Calu3 (cell line): Measurements from ENCODE around the gene S1PR1. TPM values are rescaled to one million over a fixed set of nuclear protein-coding genes. Genes with fewer than 3 reads are reported as not detected.

Source experiments
- BruUV-seq: library from RNA; stranded (reverse); fragments of 400-500 nt; replicated peaks from 2 replicates; lab custom pipeline; 2021; lab: Mats Ljungman, UMichigan
- CTCF ChIA-PET: fragments of 300-600 bp; sonication (Branson Sonifier 250); formaldehyde crosslinking; loops from one replicate; lab custom pipeline; 2022; ENCODE audit warnings: antibody characterized with exemption; lab: Charles Lee
- DNase-seq: peaks from one replicate; pipeline ENCODE4 v3.0.0; 2022
- H3K27ac Mint-ChIP-seq: one replicate; pipeline ENCODE4 v1.8.0; 2022; ENCODE audit warnings: mixed read lengths; ENCODE audit not compliant: unreplicated experiment
- H3K27me3 Mint-ChIP-seq: one replicate; pipeline ENCODE4 v1.8.0; 2022; ENCODE audit warnings: mixed read lengths; ENCODE audit not compliant: unreplicated experiment
- H3K36me3 Mint-ChIP-seq: one replicate; pipeline ENCODE4 v1.8.0; 2022; ENCODE audit warnings: mild to moderate bottlenecking, moderate library complexity, mixed read lengths; ENCODE audit not compliant: insufficient read depth, unreplicated experiment
- H3K4me1 Mint-ChIP-seq: one replicate; pipeline ENCODE4 v1.8.0; 2022; ENCODE audit warnings: mild to moderate bottlenecking, low read depth, mixed read lengths; ENCODE audit not compliant: unreplicated experiment
- H3K4me3 Mint-ChIP-seq: one replicate; pipeline ENCODE4 v1.8.0; 2022; ENCODE audit warnings: mild to moderate bottlenecking, low read depth, moderate library complexity, mixed read lengths; ENCODE audit not compliant: unreplicated experiment
- H3K9me3 Mint-ChIP-seq: one replicate; pipeline ENCODE4 v1.8.0; 2022; ENCODE audit warnings: low read depth, mixed read lengths; ENCODE audit not compliant: unreplicated experiment
- intact Hi-C: fragments of 100-400 bp; cut with micrococcal nuclease; formaldehyde crosslinking; loops from one replicate; pipeline ENCODE4 v1.10.0; 2022; ENCODE audit not compliant: unreplicated experiment
- total RNA-seq: library from RNA; stranded (reverse); gene quantifications from 2 replicates; pipeline ENCODE4 v1.2.3, GENCODE V29; 2022
- TF ChIP-seq, protein P1 (sequence below): fragments of 200-600 bp; IDR thresholded peaks from one replicate; pipeline ENCODE4 v1.8.0; 2022; ENCODE audit warnings: antibody characterized with exemption; ENCODE audit not compliant: unreplicated experiment

S1PR1 gene
- total RNA-seq, 1 experiment from 2014 or later, result not detected

DNA sequence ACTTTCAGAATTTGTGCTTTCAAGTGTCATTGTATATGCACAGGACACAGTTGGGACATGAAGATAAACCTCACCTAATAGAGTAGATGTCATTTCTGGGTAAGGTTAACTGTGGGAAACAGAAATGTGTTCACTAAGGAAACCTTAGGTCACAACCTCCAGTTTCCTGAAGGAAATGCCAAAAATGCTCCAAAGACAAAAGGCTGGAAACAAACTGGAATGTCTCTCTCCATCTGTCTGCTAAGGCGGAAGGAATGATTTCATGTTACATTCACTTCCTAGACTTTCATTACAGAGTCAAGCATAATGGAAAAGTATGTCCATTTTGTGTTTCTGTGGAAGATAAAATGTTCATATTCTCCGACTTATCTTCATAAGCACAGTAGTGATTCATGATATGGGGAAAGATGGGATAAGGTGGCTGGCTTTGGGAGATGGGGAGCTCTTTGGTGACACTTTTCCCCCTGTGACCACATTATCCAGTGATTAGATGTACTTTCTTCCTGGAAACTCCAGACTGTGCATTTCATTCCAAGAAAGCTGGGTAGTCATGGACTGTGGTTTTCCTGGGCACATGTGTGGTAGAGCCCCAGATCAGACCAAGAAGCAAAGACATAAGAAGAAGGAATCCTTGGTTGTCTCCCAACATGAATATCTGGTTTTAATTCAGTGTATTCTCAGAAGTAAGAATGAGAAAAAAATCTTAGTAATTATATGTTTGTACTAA lies 5.7 kb downstream of the S1PR1 start:
- Mint-ChIP-seq H3K4me1 (peaks cover under 1% of the 10 kb centered on the region), H3K27ac (no peak overlapping the region), H3K4me3 (no peak overlapping the region), H3K36me3 (no peaks in the 10 kb centered on the region), H3K27me3 (peaks cover 41% of the 10 kb centered on the region), H3K9me3 (no peaks in the 10 kb centered on the region)
- CTCF ChIA-PET, result no interaction called here
- no TSS peak for BruUV-seq
- TF ChIP-seq, protein P1, sequence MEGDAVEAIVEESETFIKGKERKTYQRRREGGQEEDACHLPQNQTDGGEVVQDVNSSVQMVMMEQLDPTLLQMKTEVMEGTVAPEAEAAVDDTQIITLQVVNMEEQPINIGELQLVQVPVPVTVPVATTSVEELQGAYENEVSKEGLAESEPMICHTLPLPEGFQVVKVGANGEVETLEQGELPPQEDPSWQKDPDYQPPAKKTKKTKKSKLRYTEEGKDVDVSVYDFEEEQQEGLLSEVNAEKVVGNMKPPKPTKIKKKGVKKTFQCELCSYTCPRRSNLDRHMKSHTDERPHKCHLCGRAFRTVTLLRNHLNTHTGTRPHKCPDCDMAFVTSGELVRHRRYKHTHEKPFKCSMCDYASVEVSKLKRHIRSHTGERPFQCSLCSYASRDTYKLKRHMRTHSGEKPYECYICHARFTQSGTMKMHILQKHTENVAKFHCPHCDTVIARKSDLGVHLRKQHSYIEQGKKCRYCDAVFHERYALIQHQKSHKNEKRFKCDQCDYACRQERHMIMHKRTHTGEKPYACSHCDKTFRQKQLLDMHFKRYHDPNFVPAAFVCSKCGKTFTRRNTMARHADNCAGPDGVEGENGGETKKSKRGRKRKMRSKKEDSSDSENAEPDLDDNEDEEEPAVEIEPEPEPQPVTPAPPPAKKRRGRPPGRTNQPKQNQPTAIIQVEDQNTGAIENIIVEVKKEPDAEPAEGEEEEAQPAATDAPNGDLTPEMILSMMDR, result no peak
- intact Hi-C loops, result no loop called here
- no peak for DNase-seq

DNA sequence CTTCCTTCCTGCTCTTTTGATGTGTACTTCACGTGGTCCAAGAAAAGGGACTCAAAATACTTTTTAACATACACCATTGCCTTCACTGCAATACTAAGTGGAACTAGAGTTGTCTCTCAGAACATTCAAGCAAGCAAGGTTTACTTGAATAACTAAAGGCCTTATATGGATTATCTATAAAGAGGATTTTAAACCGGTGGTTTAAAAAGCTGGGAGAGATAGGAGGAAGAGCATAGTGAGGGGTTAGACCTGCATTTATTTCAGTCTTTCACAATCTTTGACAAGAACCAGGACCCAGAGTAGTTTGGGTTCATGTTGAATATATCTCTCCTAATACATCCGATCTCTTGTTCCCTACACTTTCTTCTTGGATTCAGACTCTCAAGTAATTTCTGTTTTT lies 6.9 kb downstream of the S1PR1 start:
- TF ChIP-seq, protein P1, result no peak
- no peak overlapping the region for H3K27ac Mint-ChIP-seq
- no peaks in the 10 kb centered on the region for H3K9me3 Mint-ChIP-seq
- no peaks in the 10 kb centered on the region for H3K36me3 Mint-ChIP-seq
- intact Hi-C loops, result no loop called here
- H3K4me3 Mint-ChIP-seq, result no peak overlapping the region
- BruUV-seq, result no TSS peak
- H3K27me3 Mint-ChIP-seq, result peaks cover 28% of the 10 kb centered on the region
- H3K4me1 Mint-ChIP-seq, result no peaks in the 10 kb centered on the region
- DNase-seq, result no peak
- CTCF ChIA-PET, result interaction anchor here (0.6 kb wide), 1 partner anchor 9 kb away, joined by 4 read pairs; no protein-coding TSS in a partner anchor

DNA sequence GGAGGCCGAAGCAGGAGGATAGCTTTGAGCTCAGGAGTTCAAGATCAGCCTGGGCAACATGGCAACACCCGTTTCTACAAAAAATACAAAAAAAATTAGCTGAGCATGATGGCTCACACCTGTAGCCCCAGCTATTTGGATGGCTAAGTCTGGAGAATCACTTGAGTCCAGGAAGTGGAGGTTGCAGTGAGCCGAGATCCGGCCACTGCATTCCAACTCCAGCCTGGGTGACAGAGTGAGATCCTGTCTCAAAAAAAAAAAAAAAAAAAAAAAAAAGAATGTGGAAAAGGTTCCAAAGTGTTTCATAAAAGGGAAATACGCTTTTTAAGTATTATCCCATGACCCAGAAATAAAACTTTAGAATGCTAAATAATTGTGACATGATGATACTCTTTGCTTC lies 8.0 kb downstream of the S1PR1 start:
- DNase-seq, result no peak
- H3K9me3 Mint-ChIP-seq, result no peaks in the 10 kb centered on the region
- no peak overlapping the region for H3K27ac Mint-ChIP-seq
- H3K36me3 Mint-ChIP-seq, result no peaks in the 10 kb centered on the region
- H3K4me1 Mint-ChIP-seq, result no peaks in the 10 kb centered on the region
- intact Hi-C loops, result no loop called here
- CTCF ChIA-PET, result no interaction called here
- BruUV-seq, result no TSS peak
- peaks cover 17% of the 10 kb centered on the region for H3K27me3 Mint-ChIP-seq
- no peak overlapping the region for H3K4me3 Mint-ChIP-seq
- TF ChIP-seq, protein P1, result no peak

DNA sequence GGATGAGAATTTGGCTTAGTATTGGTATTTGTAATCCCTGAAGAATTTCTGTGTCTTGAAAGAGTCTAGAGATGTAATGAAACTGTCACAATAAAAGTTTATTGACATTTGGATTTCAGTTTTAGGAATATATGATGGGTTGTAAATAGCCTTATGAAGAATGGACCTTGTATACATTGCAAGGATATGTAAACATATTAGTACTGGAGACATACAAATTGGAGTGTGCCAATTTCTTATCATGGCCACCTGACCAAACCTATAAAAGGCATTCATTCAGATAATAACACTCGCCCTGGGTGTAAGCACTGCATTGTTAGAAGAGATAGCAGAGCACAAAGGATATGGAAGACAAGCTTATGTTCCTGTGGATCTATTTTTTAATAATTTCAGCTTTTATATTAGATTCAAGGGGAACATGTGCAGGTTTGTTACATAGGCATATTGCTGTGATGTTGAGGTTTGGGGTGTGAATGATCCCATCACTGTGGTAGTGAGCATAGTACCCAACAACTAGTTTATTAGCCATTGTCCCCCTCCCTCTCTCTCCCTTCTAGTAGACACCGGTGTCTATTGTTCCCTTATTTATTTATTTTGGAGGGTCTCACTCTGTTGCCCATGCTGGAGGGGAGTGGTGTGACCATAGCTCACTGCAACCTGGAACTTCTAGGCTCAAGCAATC lies 8.6 kb downstream of the S1PR1 start:
- DNase-seq, result no peak
- no peaks in the 10 kb centered on the region for H3K36me3 Mint-ChIP-seq
- intact Hi-C loops, result no loop called here
- no TSS peak for BruUV-seq
- no peak overlapping the region for H3K4me3 Mint-ChIP-seq
- TF ChIP-seq, protein P1, result no peak
- no peaks in the 10 kb centered on the region for H3K4me1 Mint-ChIP-seq
- peaks cover 12% of the 10 kb centered on the region for H3K27me3 Mint-ChIP-seq
- CTCF ChIA-PET, result no interaction called here
- H3K27ac Mint-ChIP-seq, result no peak overlapping the region
- no peaks in the 10 kb centered on the region for H3K9me3 Mint-ChIP-seq
